HG03045 (cell line): ENCODE measurements around the gene FYB1.
A peak's percentile ranks its signal among the peaks of the same experiment; 100 is the strongest.

Source experiments
- ATAC-seq: cut with Tn5 transposase; IDR thresholded peaks from one replicate; pipeline ENCODE4 v1.9.1; 2021; ENCODE audit warnings: mild to moderate bottlenecking, moderate library complexity; ENCODE audit not compliant: unreplicated experiment

FYB1 gene

GRCh38 chr5:39059064-39059463 lies 160.3 kb downstream of the FYB1 start:
- no peak for ATAC-seq

GRCh38 chr5:39058178-39058921 lies 161.0 kb downstream of the FYB1 start:
- peak; percentile 84 for ATAC-seq

DNA sequence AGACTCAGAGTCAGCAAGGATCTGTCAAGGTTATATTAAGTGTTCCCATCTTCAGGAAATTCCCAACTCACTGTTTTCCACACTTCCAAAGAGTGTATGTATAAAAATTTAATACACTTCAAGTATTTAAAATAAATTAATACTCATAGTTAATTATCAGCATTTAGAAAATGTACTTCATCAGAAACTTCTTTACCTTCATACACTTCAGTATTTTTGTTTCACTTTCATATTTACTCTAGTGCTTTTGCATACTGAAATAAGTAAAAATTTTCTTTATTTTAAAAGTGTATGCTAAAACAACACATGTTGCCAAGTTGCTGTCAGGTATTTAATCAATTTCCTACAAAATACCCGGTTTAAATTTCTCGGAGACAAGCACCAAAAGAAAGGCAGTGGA lies 161.6 kb downstream of the FYB1 start:
- ATAC-seq = peak; percentile 50

- ATAC-seq = no peak
Observed at GRCh38 chr5:39055768-39056398, 163.5 kb downstream of the FYB1 start.
